ENCODE data around the gene TSPYL1. TPM values are rescaled to one million over a fixed set of nuclear protein-coding genes. Genes with fewer than 3 reads are reported as not detected.

TSPYL1 gene
- total RNA-seq, 1 experiment from 2014 or later, result 57.3 TPM

GRCh38 chr6:116300566-116300965 is 20.8 kb upstream of the TSPYL1 start:
- Histone ChIP-seq H3K4me3 (ENCODE audit: low read depth, low read length) (no peak overlapping the region), H3K27me3 (replicated peaks; ENCODE audit: control insufficient read depth, insufficient read depth, low read length) (no peaks in the 10 kb centered on the region), H3K36me3 (ENCODE audit: control insufficient read depth, insufficient read depth, low read length) (no peaks in the 10 kb centered on the region), H3K4me1 (no peaks in the 10 kb centered on the region), H3K9me3 (no peaks in the 10 kb centered on the region; the same call in 1 of the 2 replicates)
- no TSS peak for BruUV-seq (replicated peaks)
- Mint-ChIP-seq H3K4me3 (ENCODE audit: unreplicated experiment) (no peak overlapping the region), H3K4me1 (ENCODE audit: low read depth, unreplicated experiment) (peaks cover 9% of the 10 kb centered on the region), H3K9me3 (ENCODE audit: unreplicated experiment) (no peaks in the 10 kb centered on the region), H3K27me3 (ENCODE audit: insufficient read depth, unreplicated experiment) (peaks cover 5% of the 10 kb centered on the region), H3K27ac (ENCODE audit: unreplicated experiment) (no peak overlapping the region), H3K36me3 (ENCODE audit: insufficient read depth, unreplicated experiment) (no peaks in the 10 kb centered on the region)
- no peak for DNase-seq
- intact Hi-C loops (cut with micrococcal nuclease; ENCODE audit: unreplicated experiment), result no loop called here
- ChIA-PET CTCF (no interaction called here), POLR2A (no interaction called here)
- no peak for TF ChIP-seq CTCF (IDR thresholded peaks at IDR 0.05; ENCODE audit: insufficient read depth in 1 of 2, low read depth in 1 of 2, low read length in 1 of 2, severe bottlenecking in 1 of 2, unreplicated experiment in 1 of 2)

GRCh38 chr6:116298973-116299372 is 19.2 kb upstream of the TSPYL1 start:
- Mint-ChIP-seq H3K36me3 (ENCODE audit: insufficient read depth, unreplicated experiment) (no peaks in the 10 kb centered on the region), H3K27me3 (ENCODE audit: insufficient read depth, unreplicated experiment) (peaks cover 9% of the 10 kb centered on the region)
- H3K4me3 ChIP-seq (ENCODE audit: low read depth, low read length), result no peak overlapping the region

GRCh38 chr6:116298273-116298672 is 18.5 kb upstream of the TSPYL1 start:
- H3K4me1 Mint-ChIP-seq (ENCODE audit: low read depth, unreplicated experiment), result no peaks in the 10 kb centered on the region
- ChIA-PET CTCF (no interaction called here), POLR2A (no interaction called here)
- no peaks in the 10 kb centered on the region for H3K4me1 ChIP-seq
- intact Hi-C loops (cut with micrococcal nuclease; ENCODE audit: unreplicated experiment), result no loop called here
- no TSS peak for BruUV-seq (replicated peaks)
- H3K36me3 ChIP-seq (ENCODE audit: control insufficient read depth, insufficient read depth, low read length), result no peaks in the 10 kb centered on the region
- no peak overlapping the region for H3K4me3 ChIP-seq (ENCODE audit: low read depth, low read length)
- DNase-seq, result no peak
- H3K4me3 Mint-ChIP-seq (ENCODE audit: unreplicated experiment), result no peak overlapping the region
- no peaks in the 10 kb centered on the region; the same call in 1 of the 2 replicates for H3K9me3 ChIP-seq
- H3K27me3 Mint-ChIP-seq (ENCODE audit: insufficient read depth, unreplicated experiment), result peaks cover 9% of the 10 kb centered on the region
- no peaks in the 10 kb centered on the region for H3K36me3 Mint-ChIP-seq (ENCODE audit: insufficient read depth, unreplicated experiment)
- H3K9me3 Mint-ChIP-seq (ENCODE audit: unreplicated experiment), result no peaks in the 10 kb centered on the region
- no peak overlapping the region for H3K27ac Mint-ChIP-seq (ENCODE audit: unreplicated experiment)
- no peaks in the 10 kb centered on the region; the same call in 1 of the 2 replicates for H3K27me3 ChIP-seq (replicated peaks; ENCODE audit: control insufficient read depth, insufficient read depth, low read length)
- TF ChIP-seq CTCF (IDR thresholded peaks at IDR 0.05; ENCODE audit: insufficient read depth in 1 of 2, low read depth in 1 of 2, low read length in 1 of 2, severe bottlenecking in 1 of 2, unreplicated experiment in 1 of 2), result no peak

More at GRCh38 chr6:116298973-116299372, 19.2 kb upstream of the TSPYL1 start:
- Histone ChIP-seq H3K4me1 (no peaks in the 10 kb centered on the region), H3K36me3 (ENCODE audit: control insufficient read depth, insufficient read depth, low read length) (no peaks in the 10 kb centered on the region), H3K27me3 (replicated peaks; ENCODE audit: control insufficient read depth, insufficient read depth, low read length) (no peaks in the 10 kb centered on the region; the same call in 1 of the 2 replicates), H3K9me3 (no peaks in the 10 kb centered on the region; the same call in 1 of the 2 replicates)
- no peak for TF ChIP-seq CTCF (IDR thresholded peaks at IDR 0.05; ENCODE audit: insufficient read depth in 1 of 2, low read depth in 1 of 2, low read length in 1 of 2, severe bottlenecking in 1 of 2, unreplicated experiment in 1 of 2)
- DNase-seq, result no peak
- ChIA-PET POLR2A (no interaction called here), CTCF (no interaction called here)
- Mint-ChIP-seq H3K4me3 (ENCODE audit: unreplicated experiment) (no peak overlapping the region), H3K27ac (ENCODE audit: unreplicated experiment) (no peak overlapping the region), H3K4me1 (ENCODE audit: low read depth, unreplicated experiment) (no peaks in the 10 kb centered on the region), H3K9me3 (ENCODE audit: unreplicated experiment) (no peaks in the 10 kb centered on the region)
- intact Hi-C loops (cut with micrococcal nuclease; ENCODE audit: unreplicated experiment), result no loop called here
- BruUV-seq (replicated peaks), result no TSS peak

Data from Caco-2 (cell line).